NCI-H1417 treated with DMSO at 0.1 percent for 48 hours (cell line): ENCODE measurements around the gene MAPK8.

Source experiments
- DNase-seq: peaks from one replicate; lab custom pipeline; 2025; lab: John Stamatoyannopoulos, UW

Gene MAPK8

DNA sequence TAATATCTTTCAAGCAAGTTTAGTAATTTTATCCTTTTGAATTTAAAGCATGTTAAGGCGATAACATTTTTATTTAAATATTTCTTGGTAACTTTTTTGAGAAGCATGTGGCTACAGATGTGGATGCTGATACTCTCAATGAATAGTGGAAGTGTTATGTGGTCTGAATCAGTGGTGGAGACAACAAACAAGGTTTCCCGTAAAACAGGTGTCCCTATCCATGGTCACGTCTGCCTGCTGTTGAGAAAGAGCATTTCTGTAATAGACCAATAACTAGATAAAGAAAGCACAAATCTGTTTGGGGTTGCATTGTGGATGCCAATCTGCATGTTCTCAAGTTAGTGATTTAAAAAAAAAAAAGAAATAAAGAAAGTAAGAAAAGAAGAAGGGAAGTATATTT, 13.9 kb upstream of the MAPK8 start:
- DNase-seq: no peak

- no peak for DNase-seq
Observed at GRCh38 chr10:48294431-48294830, 12.0 kb upstream of the MAPK8 start.

DNA sequence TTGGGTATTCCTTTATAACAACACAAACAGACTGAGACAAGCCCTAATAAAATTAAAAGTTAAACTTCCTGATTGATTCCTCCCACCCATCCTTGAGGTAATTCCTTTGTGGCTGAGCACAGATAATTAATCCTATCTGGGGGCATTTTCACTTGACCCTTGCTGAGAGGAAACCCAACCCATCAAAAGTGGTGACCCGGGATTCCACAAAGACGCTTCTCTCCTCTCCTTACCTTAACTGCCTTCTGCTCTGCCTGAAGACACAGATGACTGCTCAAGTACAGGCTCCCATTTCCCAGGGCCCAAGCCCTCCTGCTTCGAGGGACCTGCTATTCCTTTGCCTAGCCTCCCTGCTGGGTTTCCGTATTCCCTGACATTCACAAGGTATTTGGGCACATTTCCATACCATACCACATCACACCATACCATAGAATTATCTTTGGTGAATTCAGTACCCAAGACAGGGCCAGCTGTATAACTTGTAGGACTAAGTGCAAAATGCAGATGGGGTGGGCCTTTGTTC, 9.8 kb upstream of the MAPK8 start:
- no peak for DNase-seq

GRCh38 chr10:48299066-48299465, 7.4 kb upstream of the MAPK8 start:
- no peak for DNase-seq

- no peak for DNase-seq
Observed at GRCh38 chr10:48299692-48300091, 6.8 kb upstream of the MAPK8 start.

- DNase-seq: no peak
Observed at GRCh38 chr10:48300556-48300955, 5.9 kb upstream of the MAPK8 start.

GRCh38 chr10:48302515-48303476, 3.7 kb upstream of the MAPK8 start:
- DNase-seq: no peak

GRCh38 chr10:48305905-48306264, 592 bp upstream of the MAPK8 start:
- no peak for DNase-seq

DNA sequence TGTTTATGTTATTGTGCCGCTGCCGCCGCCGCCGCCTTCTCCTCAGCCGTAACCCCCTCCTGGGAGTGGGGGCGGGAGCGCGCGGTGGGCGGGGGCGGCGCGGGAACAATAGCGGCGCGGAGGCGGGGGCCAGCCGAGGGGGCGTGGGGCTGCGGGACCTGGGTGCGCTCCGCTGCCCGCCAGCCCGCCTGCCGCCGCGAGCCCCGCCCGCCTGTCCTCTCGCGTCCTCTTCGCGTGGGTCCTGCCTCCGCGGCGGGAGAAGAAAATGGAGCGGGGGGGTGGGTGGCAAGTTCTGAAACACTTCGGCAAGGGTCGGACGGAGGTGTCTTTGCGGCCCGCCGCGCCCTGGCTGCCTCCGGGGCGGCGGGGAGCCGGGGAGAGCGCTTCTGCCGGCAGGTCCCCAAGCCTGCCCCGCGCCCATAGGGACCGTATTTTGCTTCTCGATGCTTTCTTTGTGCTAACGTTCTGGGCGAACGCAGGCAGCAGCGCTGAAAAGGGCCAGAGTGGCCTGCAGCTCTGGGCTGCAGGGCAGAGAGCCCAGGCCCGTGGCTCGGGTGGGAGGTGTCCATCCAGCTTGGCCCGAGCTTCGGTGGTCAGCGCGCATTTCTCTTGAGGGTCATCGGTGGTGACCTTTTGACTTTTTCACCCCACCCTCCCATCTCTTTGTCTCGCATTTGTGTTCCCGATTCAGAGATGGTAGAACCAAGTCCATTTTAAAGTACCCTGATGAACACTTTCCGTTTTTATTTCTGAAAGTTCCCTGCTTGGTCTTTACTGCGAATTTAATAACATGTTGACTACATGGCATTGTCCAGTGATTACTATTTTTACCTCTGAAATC, 613 bp downstream of the MAPK8 start:
- no peak for DNase-seq

- DNase-seq: no peak
Observed at GRCh38 chr10:48307711-48308018, 1.2 kb downstream of the MAPK8 start.

DNA sequence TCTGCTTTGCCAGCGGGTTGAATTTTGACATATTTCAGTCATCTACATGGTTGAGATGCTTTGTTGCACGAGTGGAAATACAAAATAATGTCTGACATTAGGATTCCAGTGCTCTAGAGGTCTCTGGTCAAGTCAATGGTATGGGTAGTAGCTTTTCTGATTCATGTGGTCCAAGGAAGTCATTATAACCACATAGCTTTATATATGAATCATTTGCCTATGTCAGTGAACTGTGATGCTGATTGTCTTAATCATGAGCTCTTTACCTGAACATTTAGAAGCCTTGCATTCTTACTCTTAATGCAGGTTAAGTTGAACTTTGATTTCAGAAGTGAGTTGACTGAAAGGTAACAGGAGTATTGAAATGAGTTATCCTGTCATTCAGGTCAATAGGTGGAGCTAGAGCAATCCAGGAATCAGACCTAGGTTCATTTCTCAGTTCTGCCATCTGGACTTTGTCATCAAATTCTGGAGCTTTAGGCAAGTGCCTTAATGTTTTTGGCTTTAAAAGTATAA, 3.3 kb downstream of the MAPK8 start:
- no peak for DNase-seq

- DNase-seq: no peak
Observed at GRCh38 chr10:48314107-48314506, 7.6 kb downstream of the MAPK8 start.

GRCh38 chr10:48316236-48316635, 9.8 kb downstream of the MAPK8 start:
- DNase-seq: no peak

DNA sequence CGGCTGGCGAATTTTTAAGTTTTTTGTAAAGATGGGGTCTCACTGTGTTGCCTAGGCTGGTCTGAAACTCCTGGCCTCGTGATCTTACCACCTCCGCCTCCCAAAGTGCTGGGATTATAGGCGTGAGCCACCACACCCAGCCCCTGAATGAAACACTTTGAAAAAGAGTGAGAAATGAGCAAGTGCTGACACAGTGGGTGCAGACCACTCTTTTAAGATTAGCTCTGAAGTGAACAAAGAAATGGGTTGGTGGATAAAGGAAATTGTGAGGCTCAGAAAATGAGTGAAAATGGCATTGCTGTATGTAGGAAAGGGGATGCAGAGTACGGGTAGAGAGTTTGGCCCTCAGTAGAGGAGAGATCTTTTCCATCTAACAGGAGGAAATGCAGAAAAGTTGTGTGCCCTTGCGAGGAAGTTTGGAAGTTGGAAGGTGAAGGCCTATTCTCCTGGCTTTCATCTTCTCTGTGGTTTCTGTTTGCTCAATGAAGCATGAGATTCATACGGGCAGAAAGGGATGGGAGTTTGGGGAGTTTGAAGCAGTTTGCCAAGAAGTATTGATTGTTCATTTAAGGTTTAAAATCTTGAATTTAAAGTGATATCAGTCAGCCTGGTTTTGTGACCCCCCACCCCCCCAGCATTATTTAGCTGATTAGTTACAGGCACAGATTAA, 11.0 kb downstream of the MAPK8 start:
- DNase-seq: no peak

- DNase-seq: no peak
Observed at GRCh38 chr10:48322017-48322416, 15.5 kb downstream of the MAPK8 start.

GRCh38 chr10:48324580-48324979, 18.1 kb downstream of the MAPK8 start:
- DNase-seq: no peak

DNA sequence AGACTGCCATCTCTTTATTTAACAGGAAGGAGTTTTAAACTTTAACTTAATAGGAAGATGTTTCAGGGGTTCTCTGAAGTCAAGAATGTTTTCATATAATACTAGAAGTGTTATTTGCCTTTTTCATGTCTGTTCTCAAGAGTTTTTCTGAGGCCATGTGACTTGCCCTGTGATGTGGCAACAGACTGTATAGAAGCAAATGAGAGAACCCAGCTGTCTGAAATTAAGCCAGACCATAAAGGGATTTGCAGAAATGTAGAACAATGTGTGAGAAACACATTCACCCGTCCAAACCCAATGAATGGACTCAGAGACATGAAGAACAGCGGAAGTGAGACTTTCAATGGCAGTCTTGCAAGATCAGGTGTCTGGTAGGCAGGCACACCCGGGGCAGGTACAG, 23.8 kb downstream of the MAPK8 start:
- DNase-seq: no peak

- DNase-seq: no peak
Observed at GRCh38 chr10:48331436-48331835, 25.0 kb downstream of the MAPK8 start.

DNA sequence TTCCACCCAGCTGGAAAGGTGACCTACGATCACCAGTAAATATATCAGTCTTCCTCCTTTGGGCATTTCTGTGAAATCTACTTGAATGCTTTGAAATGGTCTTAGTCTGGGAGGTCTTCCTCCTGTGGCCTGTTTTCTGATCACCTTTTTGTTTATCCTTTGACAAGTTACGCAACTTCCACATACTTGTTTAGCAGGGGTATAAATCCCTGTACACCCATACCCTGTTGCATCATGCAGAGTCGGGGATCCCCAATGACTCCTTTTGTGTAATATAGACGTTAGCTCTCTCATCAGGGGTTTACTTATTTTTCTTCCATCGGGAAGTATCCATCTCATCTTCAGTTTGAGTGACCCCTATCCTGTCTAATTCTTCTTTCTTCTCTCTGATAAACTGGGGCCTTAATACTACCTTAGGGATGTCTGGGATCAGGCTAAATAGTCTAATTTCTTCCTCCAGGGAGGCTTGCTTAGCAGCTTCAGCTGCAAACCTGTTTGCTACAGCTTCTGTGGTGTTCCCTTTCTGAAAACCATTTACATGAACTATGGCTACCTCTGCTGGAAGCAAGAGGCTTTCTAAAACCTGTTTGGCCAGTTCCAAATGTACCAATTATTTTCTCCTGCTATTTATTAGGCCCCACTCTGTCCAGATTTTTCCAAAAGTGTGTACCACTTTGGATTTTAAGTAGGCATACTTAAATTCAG, 25.8 kb downstream of the MAPK8 start:
- DNase-seq: no peak

DNA sequence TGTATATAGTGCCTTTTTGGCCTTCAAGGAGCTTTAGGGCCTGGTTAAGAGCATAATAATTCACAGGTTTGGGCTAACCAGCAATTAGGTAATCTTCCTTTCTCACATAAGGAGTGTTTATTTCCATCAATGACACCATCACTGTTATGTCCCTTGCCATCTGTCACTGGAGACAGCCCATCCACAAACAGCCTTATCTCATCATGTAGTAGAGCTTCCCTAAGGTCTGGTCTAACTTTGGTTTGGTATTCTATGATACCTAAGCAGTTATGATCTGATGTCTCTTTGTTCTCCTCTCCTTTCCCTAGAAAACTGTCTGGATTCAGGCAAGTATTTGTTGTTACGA, 26.4 kb downstream of the MAPK8 start:
- no peak for DNase-seq

GRCh38 chr10:48333856-48334255, 27.4 kb downstream of the MAPK8 start:
- DNase-seq: no peak

DNA sequence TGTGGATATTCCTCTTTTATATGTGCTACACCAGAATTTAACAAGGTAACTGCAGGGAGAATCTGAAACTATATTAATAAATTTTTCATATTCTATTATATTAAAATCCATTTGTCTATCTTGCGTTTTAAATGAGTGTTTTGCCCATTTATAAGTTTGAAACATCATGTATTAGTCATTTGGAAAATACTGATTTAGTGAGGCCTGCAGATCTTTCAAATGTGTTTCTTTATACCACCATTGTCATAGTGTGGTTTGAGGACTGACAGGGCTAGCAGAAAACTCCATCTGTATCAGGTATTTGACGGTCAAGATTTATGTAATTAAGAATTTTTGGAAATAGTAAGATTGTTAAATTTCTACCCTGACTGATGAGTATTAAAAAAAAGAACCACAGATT, 29.3 kb downstream of the MAPK8 start:
- DNase-seq: no peak
